PC-3 (cell line): ENCODE data around the gene LATS2. TPM values are rescaled to one million over a fixed set of nuclear protein-coding genes. Genes with fewer than 3 reads are reported as not detected.
"Not testable (repeated sequence)": the region's sequence is repeated elsewhere in the genome, so short reads cannot be mapped to it uniquely, and the experiment has no call there.

Experiments used
- ATAC-seq: fragments of 200-7000 bp; cut with Tn5 transposase; 2 replicates; pipeline ENCODE4 v1.9.1; 2020; ENCODE audit warnings: mild to moderate bottlenecking, moderate library complexity
- BruUV-seq: library from RNA; stranded (reverse); fragments of 400-500 nt; replicated peaks from 2 replicates; lab custom pipeline; 2021; lab: Mats Ljungman, UMichigan
- CTCF ChIA-PET: fragments of 300-600 bp; sonication (Branson Sonifier 250); formaldehyde crosslinking; loops from one replicate; lab custom pipeline; 2022; ENCODE audit warnings: antibody characterized with exemption; lab: Charles Lee
- POLR2A ChIA-PET: fragments of 300-600 bp; sonication (Branson Sonifier 250); formaldehyde crosslinking; loops from one replicate; lab custom pipeline; 2022; ENCODE audit warnings: antibody characterized with exemption; ENCODE audit not compliant: unreplicated experiment; lab: Charles Lee
- DNase-seq: peaks from one replicate; pipeline ENCODE4 v3.0.0-alpha.2; 2015
- H2AFZ ChIP-seq: fragments of 300-600 bp; sonication (generic); 2 replicates; pipeline ENCODE4 v1.6.0; 2016; ENCODE audit warnings: antibody characterized with exemption, low read length
- H3F3A ChIP-seq: fragments of 300-600 bp; sonication (generic); one replicate; pipeline ENCODE4 v1.6.0; 2017; ENCODE audit warnings: antibody characterized with exemption, low read length, control low read depth, mild to moderate bottlenecking; ENCODE audit not compliant: unreplicated experiment
- H3K27ac ChIP-seq: fragments of 300-600 bp; sonication (generic); 2 replicates; pipeline ENCODE4 v1.5.1; 2016; ENCODE audit warnings: mild to moderate bottlenecking, low read length
- H3K27me3 ChIP-seq: fragments of 300-600 bp; sonication (generic); 2 replicates; pipeline ENCODE4 v1.6.1; 2016; ENCODE audit warnings: low read length, mixed read lengths
- H3K36me3 ChIP-seq: fragments of 300-600 bp; sonication (generic); 2 replicates; pipeline ENCODE4 v1.6.1; 2016; ENCODE audit warnings: low read depth, mixed run types, low read length, mixed read lengths
- H3K4me1 ChIP-seq: fragments of 300-600 bp; sonication (generic); 2 replicates; pipeline ENCODE4 v1.5.1; 2016; ENCODE audit warnings: low read length; ENCODE audit not compliant: insufficient read depth
- H3K4me2 ChIP-seq: fragments of 300-600 bp; sonication (generic); 2 replicates; pipeline ENCODE4 v1.6.0; 2016; ENCODE audit warnings: low read length
- H3K4me3 ChIP-seq: fragments of 300-600 bp; sonication (generic); 2 replicates; pipeline ENCODE4 v1.5.1; 2016; ENCODE audit warnings: mild to moderate bottlenecking, low read length, mixed read lengths
- H3K79me2 ChIP-seq: fragments of 300-600 bp; sonication (generic); 2 replicates; pipeline ENCODE4 v1.6.1; 2017; ENCODE audit warnings: low read length, mixed read lengths
- H3K9ac ChIP-seq: fragments of 300-600 bp; sonication (generic); 2 replicates; pipeline ENCODE4 v1.6.0; 2016; ENCODE audit warnings: mild to moderate bottlenecking, low read length
- H3K9me2 ChIP-seq: fragments of 300-600 bp; sonication (generic); replicated peaks from 2 replicates; pipeline ENCODE4 v1.6.1; 2016; ENCODE audit warnings: mixed run types, low read length, mixed read lengths
- H3K9me3 ChIP-seq: fragments of 300-600 bp; sonication (generic); 2 replicates; pipeline ENCODE4 v1.6.1; 2016; ENCODE audit warnings: low read length, mixed read lengths
- H4K20me1 ChIP-seq: fragments of 300-600 bp; sonication (generic); 2 replicates; pipeline ENCODE4 v1.6.1; 2016; ENCODE audit warnings: low read length, mixed read lengths
- CTCF ChIP-seq: fragments of 300-600 bp; sonication (generic); conservative IDR thresholded peaks from 2 replicates; pipeline ENCODE4 v1.5.1; 2017; ENCODE audit warnings: antibody characterized with exemption, low read depth, mild to moderate bottlenecking, low read length
- EZH2 ChIP-seq: fragments of 300-600 bp; sonication (generic); IDR thresholded peaks from one replicate; pipeline ENCODE4 v1.6.1; 2017; ENCODE audit warnings: antibody characterized with exemption, mild to moderate bottlenecking, low read length; ENCODE audit not compliant: unreplicated experiment
- EZH2phosphoT487 ChIP-seq: fragments of 300-600 bp; sonication (generic); IDR thresholded peaks from 2 replicates; pipeline ENCODE4 v1.6.1; 2018; ENCODE audit warnings: mild to moderate bottlenecking, antibody characterized with exemption, low read length, borderline replicate concordance
- intact Hi-C: fragments of 100-400 bp; cut with micrococcal nuclease; formaldehyde crosslinking; loops from 2 replicates; pipeline ENCODE4 v1.9.0; 2023
- total RNA-seq: library from RNA; depleted of rRNA; stranded (reverse); fragments of >200 nt; gene quantifications from 2 replicates; pipeline ENCODE4 v1.2.3, GENCODE V29; 2014

LATS2 gene
- total RNA-seq, 1 experiment from 2014 or later = 11.0 TPM

DNA sequence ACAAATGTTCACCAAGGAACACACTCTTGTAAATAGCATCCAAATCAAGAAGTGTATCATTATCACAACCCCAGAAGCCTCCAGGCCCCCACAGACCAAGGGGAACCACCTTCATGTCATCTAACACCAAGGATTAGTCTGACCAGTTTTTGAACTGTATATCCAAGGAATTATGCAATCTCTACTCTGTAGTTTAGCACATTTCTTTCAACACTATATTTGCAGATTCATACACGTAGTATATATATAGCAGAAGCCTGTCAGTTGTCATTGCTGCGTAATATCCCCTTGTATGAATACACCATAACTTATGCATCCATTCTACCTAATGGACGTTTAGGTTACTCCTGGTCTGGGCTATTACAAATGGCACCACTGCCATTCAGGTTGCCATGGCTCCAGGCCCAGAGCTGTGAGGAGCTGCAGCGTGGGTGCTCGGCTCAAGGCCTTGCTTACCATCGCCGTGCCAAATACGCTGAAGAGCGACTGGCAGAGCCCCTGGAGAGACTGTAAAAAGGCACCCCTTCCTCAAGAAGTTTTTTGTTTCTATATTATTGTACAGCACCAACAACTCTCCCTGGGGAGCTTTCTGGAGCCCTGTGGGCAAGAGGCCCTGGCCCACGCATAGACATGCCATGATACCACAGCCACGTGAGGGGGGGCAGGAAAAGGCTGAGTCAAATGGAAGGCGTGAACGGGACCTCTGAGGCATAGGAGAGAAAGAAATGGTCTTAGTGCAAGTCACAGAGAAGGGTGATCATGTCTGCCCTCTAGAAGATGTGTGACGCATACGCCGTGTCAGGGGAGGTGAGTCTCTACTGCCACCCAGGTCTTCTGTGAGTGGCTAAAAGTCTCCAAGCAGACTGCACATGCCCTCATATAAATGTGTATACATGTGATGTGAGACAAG is 10.8 kb downstream of the LATS2 start:
- DNase-seq (no peak), ATAC-seq (no peak)
- Histone ChIP-seq H3K4me1 (no peaks in the 10 kb centered on the region), H3K9me2 (no peaks in the 10 kb centered on the region), H3K27me3 (no peaks in the 10 kb centered on the region), H3K9ac (no peak overlapping the region), H3F3A (no peaks in the 10 kb centered on the region), H3K27ac (no peak overlapping the region), H3K4me3 (no peak overlapping the region), H2AFZ (no peak overlapping the region), H3K79me2 (peaks cover 93% of the 10 kb centered on the region), H4K20me1 (peaks cover 21% of the 10 kb centered on the region), H3K36me3 (no peaks in the 10 kb centered on the region), H3K4me2 (no peak overlapping the region), H3K9me3 (no peaks in the 10 kb centered on the region)
- CTCF ChIA-PET = no interaction called here
- TF ChIP-seq CTCF = no peak
- TF ChIP-seq EZH2phosphoT487 = no peak
- TF ChIP-seq EZH2 = no peak
- intact Hi-C loops = no loop called here
- BruUV-seq = no TSS peak
- POLR2A ChIA-PET = no interaction called here

DNA sequence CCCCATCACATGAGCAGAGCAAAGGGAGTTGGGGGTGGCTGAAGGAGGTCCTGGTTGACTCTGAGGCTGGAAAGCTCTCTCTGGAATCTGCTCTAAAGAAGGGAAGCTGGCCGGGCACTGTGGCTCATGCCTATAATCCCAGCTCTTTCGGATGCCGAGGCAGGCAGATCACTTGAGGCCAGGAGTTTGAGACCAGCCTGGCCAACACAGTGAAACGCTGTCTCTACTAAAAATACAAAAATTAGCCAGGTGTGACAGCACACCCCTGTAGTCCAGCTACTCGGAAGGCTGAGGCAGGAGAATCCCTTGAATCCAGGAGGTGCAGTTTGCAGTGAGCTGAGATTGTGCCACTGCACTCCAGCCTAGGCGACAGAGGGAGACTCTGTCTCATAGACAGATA is 11.7 kb downstream of the LATS2 start:
- H3K27ac ChIP-seq, CTCF ChIA-PET, BruUV-seq, H2AFZ ChIP-seq, H3K4me2 ChIP-seq, H3K4me1 ChIP-seq, H3K9ac ChIP-seq, H3K36me3 ChIP-seq, H3K9me2 ChIP-seq, H3K27me3 ChIP-seq, POLR2A ChIA-PET, H3F3A ChIP-seq, intact Hi-C loops, ATAC-seq, H3K4me3 ChIP-seq, H3K9me3 ChIP-seq, DNase-seq: not testable (repeated sequence)
- H4K20me1 ChIP-seq = peaks cover 13% of the 10 kb centered on the region
- peaks cover 93% of the 10 kb centered on the region for H3K79me2 ChIP-seq

GRCh38 chr13:21048901-21049698 is 12.3 kb downstream of the LATS2 start:
- no peak overlapping the region for H3K4me3 ChIP-seq
- POLR2A ChIA-PET = no interaction called here

More at GRCh38 chr13:21048901-21049698, 12.3 kb downstream of the LATS2 start:
- H3K27ac ChIP-seq = no peak overlapping the region
- no peak overlapping the region for H2AFZ ChIP-seq
- ATAC-seq = no peak
- H3K9ac ChIP-seq = no peak overlapping the region
- intact Hi-C loops = no loop called here
- CTCF ChIA-PET = no interaction called here
- no peaks in the 10 kb centered on the region for H3F3A ChIP-seq
- H3K9me2 ChIP-seq = no peaks in the 10 kb centered on the region
- no peak for DNase-seq
- BruUV-seq = no TSS peak
- peaks cover 90% of the 10 kb centered on the region for H3K79me2 ChIP-seq
- H3K9me3 ChIP-seq = no peaks in the 10 kb centered on the region
- H3K36me3 ChIP-seq = no peaks in the 10 kb centered on the region; the same call in 1 of the 2 replicates
- H4K20me1 ChIP-seq = peaks cover 11% of the 10 kb centered on the region
- no peak overlapping the region for H3K4me2 ChIP-seq
- TF ChIP-seq CTCF (no peak), EZH2 (no peak), EZH2phosphoT487 (no peak)
- H3K27me3 ChIP-seq = no peaks in the 10 kb centered on the region
- H3K4me1 ChIP-seq = no peaks in the 10 kb centered on the region
